ENCODE measurements around the gene ADGRV1.
"Not testable (repeated sequence)": the region's sequence is repeated elsewhere in the genome, so short reads cannot be mapped to it uniquely, and the experiment has no call there.

ADGRV1 gene

DNA sequence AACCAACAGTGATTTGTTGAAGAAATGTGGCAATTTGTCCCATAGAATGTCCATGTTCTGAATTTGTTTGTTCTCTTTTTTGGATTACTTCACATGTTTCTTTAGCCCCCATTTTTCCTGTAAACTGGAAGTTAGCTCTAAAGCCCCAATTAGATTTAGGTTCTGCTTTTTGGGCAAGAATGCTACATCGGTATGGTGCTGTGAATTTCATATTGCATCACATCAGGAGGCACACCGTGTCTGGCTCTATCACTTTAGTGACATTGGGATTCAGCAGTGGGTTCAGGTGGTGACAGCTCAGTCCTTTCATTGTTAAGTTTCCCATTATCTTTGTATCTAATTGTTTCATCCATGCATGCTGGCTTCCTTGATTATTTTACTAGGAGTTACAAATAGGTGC is 27.9 kb downstream of the ADGRV1 start:
- no peak for DNase-seq (ENCODE audit: low read depth in 3 of 3, low spot score in 1 of 3)

DNA sequence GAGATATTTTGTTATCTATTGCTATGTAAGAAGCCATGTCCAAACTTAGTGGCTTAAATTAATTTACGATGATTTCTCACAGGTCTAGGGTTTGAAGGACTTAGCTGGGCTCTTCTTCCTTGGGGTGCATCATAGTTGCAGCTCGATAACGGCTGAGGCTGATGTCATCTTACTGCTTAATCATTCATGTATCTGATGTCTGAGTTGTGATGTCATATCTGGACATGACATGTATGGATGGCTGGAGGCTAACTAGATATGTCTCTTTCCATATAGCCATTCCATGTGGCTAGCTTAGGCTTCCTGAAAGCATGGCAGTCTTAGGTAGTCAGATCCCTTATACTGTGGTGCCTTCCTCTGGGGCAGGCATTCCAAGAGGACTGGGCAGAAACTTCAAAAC is 31.6 kb downstream of the ADGRV1 start:
- DNase-seq (ENCODE audit: low read depth in 3 of 3, low spot score in 1 of 3), result no peak

DNA sequence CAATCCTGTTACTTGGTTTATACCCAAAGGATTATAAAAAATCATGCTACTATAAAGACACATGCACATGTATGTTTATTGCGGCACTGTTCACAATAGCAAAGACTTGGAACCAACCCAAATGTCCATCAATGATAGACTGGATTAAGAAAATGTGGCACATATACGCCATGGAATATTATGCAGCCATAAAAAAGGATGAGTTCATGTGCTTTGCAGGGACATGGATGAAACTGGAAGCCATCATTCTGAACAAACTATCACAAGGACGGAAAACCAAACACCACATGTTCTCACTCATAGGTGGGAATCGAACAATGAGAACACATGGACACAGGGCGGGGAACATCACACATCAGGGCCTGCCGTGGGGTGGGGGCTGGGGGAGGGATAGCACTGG is 34.5 kb downstream of the ADGRV1 start:
- not testable (repeated sequence) for DNase-seq (ENCODE audit: low read depth in 3 of 3, low spot score in 1 of 3)

DNA sequence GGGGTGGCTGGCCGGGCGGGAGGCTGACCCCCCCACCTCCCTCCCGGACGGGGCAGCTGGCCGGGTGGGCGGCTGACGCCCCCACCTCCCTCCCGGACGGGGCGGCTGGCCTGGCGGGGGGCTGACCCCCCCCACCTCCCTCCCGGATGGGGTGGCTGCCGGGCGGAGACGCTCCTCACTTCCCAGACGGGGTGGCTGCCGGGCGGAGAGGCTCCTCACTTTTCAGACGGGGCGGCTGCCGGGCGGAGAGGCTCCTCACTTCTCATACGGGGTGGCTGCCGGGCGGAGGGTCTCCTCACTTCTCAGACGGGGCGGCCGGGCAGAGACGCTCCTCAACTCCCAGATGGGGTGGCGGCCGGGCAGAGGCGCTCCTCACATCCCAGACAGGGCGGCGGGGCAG is 37.2 kb downstream of the ADGRV1 start:
- DNase-seq (ENCODE audit: low read depth in 3 of 3, low spot score in 1 of 3), result not testable (repeated sequence)

DNA sequence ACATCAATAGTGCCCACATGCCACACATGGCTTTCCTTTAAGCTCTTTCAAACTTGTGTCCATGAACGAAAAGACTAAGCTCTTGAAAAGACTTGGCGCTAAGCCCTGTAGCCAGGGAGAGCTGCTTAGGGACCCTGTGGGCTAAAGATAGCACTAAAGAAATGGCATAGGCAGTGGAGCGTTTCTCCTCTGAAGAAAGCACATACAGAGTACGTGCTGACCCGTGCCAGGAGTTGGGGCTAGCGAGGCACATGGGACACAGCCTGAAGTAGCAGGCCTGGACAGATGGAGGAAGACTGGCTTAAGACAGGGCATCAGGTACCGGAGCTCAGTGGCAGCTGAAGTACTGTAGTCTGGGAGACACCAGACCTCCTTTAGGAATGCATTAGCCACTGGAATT is 39.7 kb downstream of the ADGRV1 start:
- DNase-seq (ENCODE audit: low read depth in 3 of 3, low spot score in 1 of 3), result no peak

DNA sequence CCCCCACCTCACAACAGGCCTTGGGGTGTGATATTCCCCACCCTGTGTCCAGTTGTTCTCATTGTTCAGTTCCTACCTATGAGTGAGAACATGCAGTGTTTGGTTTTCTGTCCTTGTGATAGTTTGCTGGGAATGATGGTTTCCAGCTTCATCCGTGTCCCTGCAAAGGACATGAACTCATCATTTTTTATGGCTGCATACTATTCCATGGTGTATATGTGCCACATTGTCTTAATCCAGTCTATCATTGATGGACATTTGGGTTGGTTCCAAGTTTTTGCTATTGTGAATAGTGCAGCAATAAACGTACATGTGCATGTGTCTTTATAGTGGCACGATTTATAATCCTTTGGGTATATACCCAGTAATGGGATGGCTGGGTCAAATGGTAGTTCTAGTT is 41.7 kb downstream of the ADGRV1 start:
- not testable (repeated sequence) for DNase-seq (ENCODE audit: low read depth in 3 of 3, low spot score in 1 of 3)

DNA sequence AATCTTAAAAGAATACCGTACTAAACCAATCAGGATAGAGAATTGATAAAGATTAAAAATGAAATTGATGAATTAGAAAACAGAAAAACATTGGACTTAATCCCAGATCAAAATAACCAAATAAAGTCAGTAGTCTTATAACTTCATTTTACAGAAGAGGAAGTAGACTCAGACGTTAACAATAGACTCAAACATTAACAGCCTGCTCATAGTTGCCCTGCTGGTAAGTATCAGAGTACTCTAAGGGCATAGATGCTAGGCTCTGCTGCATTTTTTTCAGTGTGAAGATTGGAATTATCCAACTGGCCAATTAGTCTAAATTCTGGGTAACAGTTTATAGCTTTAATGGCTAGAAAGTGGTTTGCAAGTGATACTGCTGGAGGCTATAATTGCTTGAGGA is 42.9 kb downstream of the ADGRV1 start:
- DNase-seq (ENCODE audit: low read depth in 3 of 3, low spot score in 1 of 3), result no peak

DNA sequence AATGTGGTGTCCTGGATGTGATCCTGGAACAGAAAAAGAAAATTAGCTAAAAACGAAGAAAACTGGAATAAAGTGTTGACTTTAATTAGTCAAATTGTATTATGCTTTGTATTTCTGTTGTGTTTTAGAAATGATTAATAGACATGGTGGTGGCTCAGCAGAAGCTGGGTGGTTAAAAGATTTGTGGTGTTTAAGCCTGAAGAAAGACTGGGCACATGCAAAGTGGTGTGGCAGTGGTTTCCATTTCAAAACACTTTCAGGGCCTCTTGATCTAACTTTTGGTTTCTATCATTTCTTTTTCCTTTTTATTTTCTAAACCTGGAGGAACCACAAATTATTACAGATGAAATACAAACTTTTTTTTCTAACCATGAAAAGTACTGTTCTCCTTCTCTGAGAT is 44.1 kb downstream of the ADGRV1 start:
- no peak for DNase-seq (ENCODE audit: low read depth in 3 of 3, low spot score in 1 of 3)

DNA sequence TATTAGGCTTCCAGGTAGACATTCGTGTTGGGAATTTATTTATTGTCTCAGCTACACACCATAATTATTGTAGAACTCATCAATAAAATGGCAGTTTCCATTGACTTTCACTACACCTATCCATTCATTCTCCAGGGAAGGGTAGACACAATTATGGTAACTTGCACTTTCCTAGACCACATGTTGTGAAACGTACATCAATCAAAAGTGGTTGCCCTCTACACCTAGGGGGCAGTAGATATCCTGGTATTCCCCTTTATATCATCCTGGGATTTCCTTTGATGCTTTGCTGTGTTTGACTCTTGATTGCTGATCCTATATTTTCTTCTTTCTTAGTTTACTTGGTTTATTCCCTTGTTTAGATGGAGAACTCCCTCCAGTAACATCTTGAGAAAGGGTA is 47.9 kb downstream of the ADGRV1 start:
- no peak for DNase-seq (ENCODE audit: low read depth in 3 of 3, low spot score in 1 of 3)

DNA sequence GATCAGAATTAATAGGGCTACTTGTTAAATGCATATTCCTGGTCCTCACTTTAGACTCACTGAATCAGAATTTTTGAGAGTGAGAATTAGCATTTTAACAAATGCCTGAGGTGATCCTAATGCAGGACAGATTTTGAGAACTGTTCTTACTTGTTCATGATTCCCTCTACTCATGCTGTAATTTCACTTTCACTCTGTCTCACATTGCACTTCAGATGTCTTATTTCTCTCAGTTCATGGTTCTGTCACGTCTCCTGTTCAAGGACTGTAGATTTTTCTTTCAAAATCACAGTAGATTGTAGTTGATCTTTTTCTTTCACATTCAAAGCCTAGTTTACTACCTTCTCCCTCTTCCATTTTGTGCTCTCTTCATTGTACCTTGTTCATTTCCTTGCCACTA is 54.3 kb downstream of the ADGRV1 start:
- no peak for DNase-seq (ENCODE audit: low read depth in 3 of 3, low spot score in 1 of 3)

DNA sequence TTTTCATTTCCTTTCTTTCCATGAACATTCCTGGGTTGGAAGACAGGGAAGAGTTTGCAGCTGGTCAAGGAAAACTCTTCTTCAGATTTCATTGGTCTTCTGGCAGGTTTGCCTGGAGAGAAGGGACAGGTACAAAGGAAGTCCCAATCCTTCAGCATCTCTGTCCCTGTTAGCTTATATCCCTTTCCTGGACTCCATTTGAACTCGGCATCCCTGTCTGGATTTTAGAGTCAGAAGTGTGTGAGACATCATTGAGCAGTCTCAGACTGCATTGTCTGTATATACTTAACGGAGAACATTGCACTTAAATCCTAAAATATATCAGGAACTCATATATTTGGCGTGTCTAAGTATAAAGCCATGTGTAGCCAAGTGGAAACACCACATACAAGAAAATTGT is 54.9 kb downstream of the ADGRV1 start:
- no peak for DNase-seq (ENCODE audit: low read depth in 3 of 3, low spot score in 1 of 3)

DNA sequence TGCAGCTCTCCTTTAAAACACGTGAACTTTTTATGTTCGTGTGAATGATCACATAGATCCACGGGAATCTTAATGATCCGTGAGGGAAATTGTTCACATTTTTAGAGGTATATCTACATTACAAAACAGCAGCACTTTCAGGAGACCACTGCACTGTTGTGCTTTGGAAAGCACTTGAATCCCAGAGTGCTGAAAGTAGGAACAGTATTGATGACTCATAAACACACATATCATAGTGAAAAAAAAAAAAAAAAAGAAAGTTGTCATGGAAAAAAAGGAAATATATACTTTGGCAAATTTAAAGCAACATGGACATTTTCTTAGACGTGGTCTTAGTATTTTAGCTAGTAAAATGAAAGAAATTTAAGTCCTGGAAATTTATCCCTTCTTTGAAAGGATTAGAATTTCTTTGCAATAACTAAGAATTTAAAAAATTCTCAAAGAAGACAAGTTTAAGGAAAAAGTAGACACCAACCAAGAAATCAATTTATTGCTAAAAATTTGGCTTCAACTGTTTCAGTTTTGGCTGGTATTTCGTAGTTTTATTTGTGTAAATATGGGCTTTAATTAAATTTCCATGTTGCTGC is 55.4 kb downstream of the ADGRV1 start:
- no peak for DNase-seq (ENCODE audit: low read depth in 3 of 3, low spot score in 1 of 3)

DNA sequence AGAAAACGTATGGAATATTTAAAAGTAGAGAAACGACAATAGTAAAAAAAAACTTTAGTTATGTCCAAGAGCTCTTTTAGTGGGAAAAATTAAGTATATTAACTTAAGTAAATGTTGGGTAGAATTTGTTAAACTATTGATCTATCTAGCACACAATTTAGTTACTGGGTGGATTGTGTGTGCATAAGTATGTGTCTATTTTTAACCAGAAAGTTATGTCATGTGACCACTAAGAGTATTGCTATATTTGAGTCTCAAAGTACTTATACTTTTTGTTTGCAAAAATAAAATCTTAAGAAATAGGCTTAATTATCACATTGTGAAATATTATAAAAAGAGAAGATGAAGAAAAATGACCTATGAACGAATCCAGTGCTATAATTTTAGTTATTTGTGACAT is 56.8 kb downstream of the ADGRV1 start:
- DNase-seq (ENCODE audit: low read depth in 3 of 3, low spot score in 1 of 3), result no peak

DNA sequence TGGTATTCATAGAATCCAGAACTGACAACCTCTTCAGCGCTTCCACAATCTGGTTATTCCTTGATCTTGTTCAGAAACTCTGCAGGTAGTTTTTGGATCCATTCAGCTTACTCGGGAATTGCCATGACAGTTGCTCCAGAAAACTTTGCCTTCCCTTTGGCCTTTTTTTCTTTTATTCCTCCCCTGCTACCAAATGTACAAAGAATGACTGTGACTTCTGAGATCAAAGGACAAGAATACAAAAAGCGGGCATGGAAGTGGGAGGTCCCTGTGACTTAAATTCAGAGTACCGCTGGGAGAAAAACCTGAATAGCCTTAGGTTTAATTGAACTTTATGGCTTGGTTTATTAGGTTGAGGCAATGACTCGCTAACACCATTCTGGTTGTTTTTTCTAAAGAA is 59.5 kb downstream of the ADGRV1 start:
- DNase-seq (ENCODE audit: low read depth in 3 of 3, low spot score in 1 of 3), result no peak

DNA sequence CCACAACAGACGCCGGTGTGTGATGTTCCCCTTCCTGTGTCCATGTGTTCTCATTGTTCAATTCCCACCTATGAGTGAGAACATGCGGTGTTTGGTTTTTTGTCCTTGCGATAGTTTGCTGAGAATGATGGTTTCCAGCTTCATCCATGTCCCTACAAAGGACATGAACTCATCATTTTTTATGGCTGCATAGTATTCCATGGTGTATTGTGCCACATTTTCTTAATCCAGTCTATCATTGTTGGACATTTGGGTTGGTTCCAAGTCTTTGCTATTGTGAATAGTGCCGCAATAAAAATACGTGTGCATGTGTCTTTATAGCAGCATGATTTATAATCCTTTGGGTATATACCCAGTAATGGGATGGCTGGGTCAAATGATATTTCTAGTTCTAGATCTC is 61.2 kb downstream of the ADGRV1 start:
- not testable (repeated sequence) for DNase-seq (ENCODE audit: low read depth in 3 of 3, low spot score in 1 of 3)

DNA sequence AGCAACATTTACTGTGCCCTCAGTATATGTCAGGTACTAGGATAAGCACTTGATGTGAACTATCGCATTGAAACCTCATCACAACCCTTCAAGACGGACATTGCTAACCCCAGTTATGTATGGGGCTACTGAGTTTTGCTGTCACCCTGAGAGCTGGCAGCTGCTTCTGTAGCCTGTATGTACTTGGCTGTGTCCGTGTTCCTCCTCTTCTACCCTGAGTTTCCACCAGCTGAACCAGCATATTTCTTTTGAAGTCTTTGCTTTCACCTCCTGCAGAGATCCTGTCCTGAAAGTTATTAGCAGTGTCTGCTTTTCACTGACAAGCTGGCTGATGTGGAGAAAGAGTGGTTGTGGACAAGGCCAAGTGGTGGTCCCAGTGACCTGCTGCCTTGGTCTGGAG is 63.3 kb downstream of the ADGRV1 start:
- DNase-seq (ENCODE audit: low read depth in 3 of 3, low spot score in 1 of 3), result no peak

DNA sequence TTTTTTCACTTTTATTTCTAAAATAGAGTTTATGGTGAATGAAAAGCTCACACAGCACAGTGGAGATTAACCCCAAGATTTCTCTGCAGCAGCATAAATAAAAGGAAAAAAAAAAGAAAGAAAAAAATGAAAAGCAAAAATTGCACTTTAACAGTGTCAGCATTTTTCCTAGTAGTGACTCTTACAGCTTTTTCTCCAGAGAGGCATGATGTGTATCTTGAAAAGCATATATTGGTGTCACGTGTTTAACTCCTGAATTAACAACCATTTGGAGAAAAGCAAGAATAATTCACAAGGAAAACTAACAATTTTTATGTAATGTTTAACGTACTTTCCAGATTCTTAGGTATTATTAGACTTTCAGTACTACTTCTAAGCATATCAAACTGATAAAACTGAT is 67.9 kb downstream of the ADGRV1 start:
- DNase-seq (ENCODE audit: low read depth in 3 of 3, low spot score in 1 of 3), result no peak

DNA sequence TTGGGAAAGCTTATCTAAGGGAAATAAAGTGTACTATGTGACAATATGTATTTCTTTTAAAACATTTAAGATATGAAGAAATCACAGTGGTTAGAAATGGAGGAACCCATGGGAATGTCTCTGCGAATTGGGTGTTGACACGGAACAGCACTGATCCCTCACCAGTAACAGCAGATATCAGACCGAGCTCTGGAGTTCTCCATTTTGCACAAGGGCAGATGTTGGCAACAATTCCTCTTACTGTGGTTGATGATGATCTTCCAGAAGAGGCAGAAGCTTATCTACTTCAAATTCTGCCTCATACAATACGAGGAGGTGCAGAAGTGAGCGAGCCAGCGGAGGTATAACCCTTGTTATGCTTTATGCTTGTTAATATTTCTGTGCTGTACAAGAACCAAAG is 69.9 kb downstream of the ADGRV1 start:
- no peak for DNase-seq (ENCODE audit: low read depth in 3 of 3, low spot score in 1 of 3)

DNA sequence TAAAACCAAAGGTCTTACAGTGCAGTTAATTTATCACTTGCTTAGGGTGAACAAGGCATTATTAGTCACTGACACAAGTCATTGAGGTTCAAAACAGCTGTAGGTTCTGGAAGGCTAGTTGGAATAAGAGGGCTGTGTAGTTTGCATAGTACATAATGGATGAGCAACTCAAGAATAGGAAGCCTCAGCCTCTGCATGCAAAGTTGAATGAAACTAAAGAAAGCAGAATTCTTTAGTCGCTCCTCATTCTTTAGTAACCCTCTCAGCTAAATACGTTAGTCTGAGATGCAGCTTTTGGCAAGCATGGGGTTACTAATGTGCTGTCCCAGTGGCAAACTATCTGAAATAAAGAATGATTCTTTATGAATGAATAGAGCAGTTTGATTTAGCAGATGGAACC is 74.2 kb downstream of the ADGRV1 start:
- DNase-seq (ENCODE audit: low read depth in 3 of 3, low spot score in 1 of 3), result no peak

DNA sequence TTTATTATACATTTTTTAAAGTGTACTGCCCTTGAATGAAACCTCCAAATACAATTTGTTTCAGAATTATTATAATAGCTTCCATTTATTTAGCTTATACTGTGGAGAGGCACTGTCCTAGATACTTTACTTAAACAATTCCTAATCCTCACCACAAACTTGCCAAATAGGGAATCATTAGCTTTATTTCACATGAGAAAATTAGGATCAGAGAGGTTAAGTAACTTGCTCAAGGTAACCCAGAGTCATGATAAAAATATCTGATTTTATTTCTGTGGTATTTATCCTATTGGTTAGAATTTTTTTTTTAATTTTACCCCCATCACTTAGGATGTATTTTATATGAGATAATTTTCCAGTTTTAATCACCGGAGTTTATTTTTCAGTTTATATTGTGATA is 78.4 kb downstream of the ADGRV1 start:
- DNase-seq (ENCODE audit: low read depth in 3 of 3, low spot score in 1 of 3), result no peak

DNA sequence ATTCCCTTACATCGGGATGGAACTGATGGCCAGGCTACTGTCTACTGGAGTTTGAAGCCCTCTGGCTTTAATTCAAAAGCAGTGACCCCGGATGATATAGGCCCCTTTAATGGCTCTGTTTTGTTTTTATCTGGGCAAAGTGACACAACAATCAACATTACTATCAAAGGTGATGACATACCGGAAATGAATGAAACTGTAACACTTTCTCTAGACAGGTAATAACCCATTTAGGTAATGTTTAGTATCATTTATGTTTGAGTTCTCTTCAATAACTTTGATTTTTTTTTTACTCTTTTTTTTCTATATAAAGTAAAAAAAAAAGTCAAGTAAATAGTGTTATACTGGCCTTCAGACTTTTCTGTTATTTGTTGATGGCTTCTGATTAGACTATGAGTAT is 79.1 kb downstream of the ADGRV1 start:
- DNase-seq (ENCODE audit: low read depth in 3 of 3, low spot score in 1 of 3), result no peak

DNA sequence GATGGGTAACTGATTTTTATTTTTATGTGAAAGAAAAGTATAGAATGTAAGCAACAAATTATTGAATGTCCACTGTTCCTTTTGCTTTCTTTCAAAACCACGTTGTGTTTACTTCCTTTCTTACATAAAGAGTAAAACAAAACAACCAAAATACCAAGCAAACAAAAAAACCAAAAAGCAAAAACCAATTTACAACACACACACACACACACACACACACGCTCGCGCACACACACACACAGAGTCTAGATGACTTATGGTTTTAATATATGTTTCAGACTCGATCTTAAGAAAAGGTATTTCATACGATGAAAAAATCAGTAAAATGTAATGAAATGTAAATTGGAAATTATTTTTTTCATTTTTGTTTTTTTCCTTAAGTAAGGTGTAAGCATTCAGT is 80.3 kb downstream of the ADGRV1 start:
- DNase-seq (ENCODE audit: low read depth in 3 of 3, low spot score in 1 of 3), result no peak

DNA sequence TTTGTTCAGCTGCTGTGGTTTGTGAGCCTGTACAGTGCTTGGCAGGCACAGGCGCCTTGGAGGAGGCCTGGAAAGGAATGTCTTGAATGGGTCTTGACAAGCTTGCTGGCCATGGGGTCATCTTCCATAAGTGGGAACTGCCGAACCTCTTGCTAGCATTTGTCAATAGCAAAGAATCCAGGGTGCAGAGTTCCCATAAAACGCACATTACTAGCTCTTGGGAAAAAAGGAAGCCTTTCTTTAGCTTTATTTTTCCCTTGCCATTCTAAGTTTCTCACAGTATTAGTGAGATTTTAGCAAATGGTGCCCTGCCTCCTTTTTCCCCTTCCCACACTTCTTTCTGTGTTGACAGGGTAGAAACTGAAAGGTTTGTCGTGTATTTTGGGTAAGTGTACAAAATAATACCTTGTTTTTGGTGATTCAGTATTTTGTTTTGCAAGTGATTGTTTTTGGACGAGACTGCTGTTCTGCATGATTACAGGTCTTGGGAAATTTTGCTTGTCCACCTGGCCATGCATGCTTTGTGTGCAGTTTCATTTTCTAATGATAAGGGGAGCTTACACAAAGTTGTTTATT is 82.0 kb downstream of the ADGRV1 start:
- DNase-seq (ENCODE audit: low read depth in 3 of 3, low spot score in 1 of 3), result no peak

DNA sequence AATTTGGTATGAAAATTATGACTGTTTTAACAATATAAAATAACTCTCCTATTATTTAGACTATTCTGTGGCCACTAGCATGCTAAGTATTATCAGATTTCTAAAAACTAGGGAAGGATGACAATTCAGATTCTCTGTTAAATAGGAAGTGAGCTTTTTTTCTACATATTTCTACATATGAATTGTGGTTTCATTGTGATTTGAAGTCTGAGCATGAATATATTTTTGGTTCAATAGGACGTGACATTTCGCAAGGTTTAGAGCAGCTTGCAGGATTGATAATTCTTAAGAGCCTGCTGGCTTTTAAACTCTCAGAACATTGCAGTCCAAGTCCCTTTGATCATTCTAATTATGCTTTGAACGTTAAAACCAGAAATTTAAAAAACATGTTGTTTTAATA is 82.9 kb downstream of the ADGRV1 start:
- no peak for DNase-seq (ENCODE audit: low read depth in 3 of 3, low spot score in 1 of 3)
